ENCODE data around the gene ELMO3. TPM values are rescaled to one million over a fixed set of nuclear protein-coding genes. Genes with fewer than 3 reads are reported as not detected.

ELMO3 gene
- total and polyA plus RNA-seq, 2 experiments from 2014 or later, result 0.15 to 1.1 TPM

GRCh38 chr16:67210069-67210937 is 11.4 kb downstream of the ELMO3 start:
- Histone ChIP-seq H3K27me3 (no peaks in the 10 kb centered on the region), H3K4me1 (ENCODE audit: low read depth) (no peaks in the 10 kb centered on the region), H3K9me3 (ENCODE audit: low read depth) (no peaks in the 10 kb centered on the region), H3K4me3 (no peak overlapping the region), H3K36me3 (no peaks in the 10 kb centered on the region), H3K27ac (no peak overlapping the region)
- no peak for DNase-seq (ENCODE audit: low read depth in 1 of 2, low spot score in 1 of 2)
- TF ChIP-seq CTCF (IDR thresholded peaks at IDR 0.05; ENCODE audit: low read depth, low read length), result no peak

- H3K4me1 ChIP-seq (ENCODE audit: low read depth), result no peaks in the 10 kb centered on the region
- TF ChIP-seq CTCF (IDR thresholded peaks at IDR 0.05; ENCODE audit: low read depth, low read length), result no peak
- DNase-seq (ENCODE audit: low read depth in 1 of 2, low spot score in 1 of 2), result no peak
- H3K9me3 ChIP-seq (ENCODE audit: low read depth), result no peaks in the 10 kb centered on the region
- H3K27ac ChIP-seq, result no peak overlapping the region
- no peaks in the 10 kb centered on the region for H3K36me3 ChIP-seq
- no peaks in the 10 kb centered on the region for H3K27me3 ChIP-seq
- H3K4me3 ChIP-seq, result no peak overlapping the region
Measured at GRCh38 chr16:67211674-67212073, 12.7 kb downstream of the ELMO3 start.

- no peak for TF ChIP-seq CTCF (IDR thresholded peaks at IDR 0.05; ENCODE audit: low read depth, low read length)
- Histone ChIP-seq H3K27me3 (no peaks in the 10 kb centered on the region), H3K4me1 (ENCODE audit: low read depth) (no peaks in the 10 kb centered on the region), H3K36me3 (no peaks in the 10 kb centered on the region), H3K9me3 (ENCODE audit: low read depth) (no peaks in the 10 kb centered on the region), H3K4me3 (no peak overlapping the region), H3K27ac (no peak overlapping the region)
- no peak for DNase-seq (ENCODE audit: low read depth in 1 of 2, low spot score in 1 of 2)
Measured at GRCh38 chr16:67212766-67213165, 13.8 kb downstream of the ELMO3 start.

- Histone ChIP-seq H3K27me3 (no peaks in the 10 kb centered on the region), H3K9me3 (ENCODE audit: low read depth) (no peaks in the 10 kb centered on the region), H3K4me1 (ENCODE audit: low read depth) (no peaks in the 10 kb centered on the region), H3K27ac (no peak overlapping the region), H3K4me3 (no peak overlapping the region), H3K36me3 (no peaks in the 10 kb centered on the region)
- DNase-seq (ENCODE audit: low read depth in 1 of 2, low spot score in 1 of 2), result no peak
- no peak for TF ChIP-seq CTCF (IDR thresholded peaks at IDR 0.05; ENCODE audit: low read depth, low read length)
Measured at GRCh38 chr16:67213197-67214019, 14.5 kb downstream of the ELMO3 start.

GRCh38 chr16:67215706-67216105 is 16.8 kb downstream of the ELMO3 start:
- Histone ChIP-seq H3K9me3 (ENCODE audit: low read depth) (no peaks in the 10 kb centered on the region), H3K4me1 (ENCODE audit: low read depth) (no peaks in the 10 kb centered on the region), H3K27me3 (no peaks in the 10 kb centered on the region), H3K4me3 (no peak overlapping the region), H3K36me3 (no peaks in the 10 kb centered on the region), H3K27ac (no peak overlapping the region)
- DNase-seq (ENCODE audit: low read depth in 1 of 2, low spot score in 1 of 2), result no peak
- TF ChIP-seq CTCF (IDR thresholded peaks at IDR 0.05; ENCODE audit: low read depth, low read length), result no peak
